ENCODE measurements around the gene VPS52. TPM values are rescaled to one million over a fixed set of nuclear protein-coding genes. Genes with fewer than 3 reads are reported as not detected.
"Not testable (repeated sequence)": the region's sequence is repeated elsewhere in the genome, so short reads cannot be mapped to it uniquely, and the experiment has no call there.

VPS52 gene
- total RNA-seq, 2 experiments from 2014 or later: 79.1 to 84.0 TPM

- peaks cover 61% of the 10 kb centered on the region for H3K36me3 Mint-ChIP-seq (ENCODE audit: low read depth)
- no peak for DNase-seq
- no peaks in the 10 kb centered on the region for H3K9me3 Mint-ChIP-seq
- CTCF ChIA-PET: interaction anchor here (0.8 to 2.6 kb wide), 13 partner anchors 12 to 438 kb away, joined by 3 to 19 read pairs (median 5); partner anchors contain the start of genes PFDN6, RGL2, TAP2 and WDR46
- POLR2A ChIA-PET: interaction anchor here (1.3 to 1.5 kb wide), 2 partner anchors 12 to 23 kb away, joined by 8 to 11 read pairs; partner anchors contain the start of genes PFDN6, RGL2 and WDR46
- H3K27ac Mint-ChIP-seq: peak overlapping the region; percentile 91
- H3K27me3 Mint-ChIP-seq: no peaks in the 10 kb centered on the region
- H3K4me3 Mint-ChIP-seq: peak overlapping the region; percentile 95
- peaks cover 69% of the 10 kb centered on the region for H3K4me1 Mint-ChIP-seq
Measured at GRCh38 chr6:33276581-33276863, 4.8 kb upstream of the VPS52 start.

DNA sequence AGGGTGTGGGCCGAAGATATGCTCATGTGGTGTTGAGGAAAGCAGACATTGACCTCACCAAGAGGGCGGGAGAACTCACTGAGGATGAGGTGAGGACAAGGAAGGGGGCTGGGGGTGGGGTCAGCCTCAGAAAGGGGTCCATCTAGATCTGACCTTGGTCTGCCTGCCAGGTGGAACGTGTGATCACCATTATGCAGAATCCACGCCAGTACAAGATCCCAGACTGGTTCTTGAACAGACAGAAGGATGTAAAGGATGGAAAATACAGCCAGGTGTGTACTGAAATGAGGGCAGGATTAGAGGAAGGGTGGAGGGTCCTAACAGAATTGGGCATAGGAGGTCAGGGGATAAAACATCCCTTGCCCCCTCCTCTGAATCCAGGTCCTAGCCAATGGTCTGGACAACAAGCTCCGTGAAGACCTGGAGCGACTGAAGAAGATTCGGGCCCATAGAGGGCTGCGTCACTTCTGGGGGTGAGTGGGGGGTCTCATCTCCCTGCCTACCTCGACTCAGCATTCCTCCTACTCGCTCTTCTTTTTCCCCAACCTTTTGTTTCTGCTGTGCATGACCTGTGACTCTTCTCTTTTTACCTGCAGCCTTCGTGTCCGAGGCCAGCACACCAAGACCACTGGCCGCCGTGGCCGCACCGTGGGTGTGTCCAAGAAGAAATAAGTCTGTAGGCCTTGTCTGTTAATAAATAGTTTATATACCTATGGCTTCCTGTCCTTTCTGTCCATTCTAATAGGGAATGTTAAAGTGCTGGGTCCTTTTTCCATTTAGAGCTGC lies 4.3 kb upstream of the VPS52 start:
- H3K9me3 Mint-ChIP-seq, DNase-seq, H3K27me3 Mint-ChIP-seq: not testable (repeated sequence)
- Mint-ChIP-seq H3K27ac (peak overlapping the region; percentile 91), H3K4me1 (peaks cover 69% of the 10 kb centered on the region), H3K36me3 (ENCODE audit: low read depth) (peaks cover 57% of the 10 kb centered on the region), H3K4me3 (peak overlapping the region; percentile 95)
- CTCF ChIA-PET: interaction anchor here (0.6 to 2.5 kb wide), 10 partner anchors 15 to 95 kb away, joined by 3 to 18 read pairs (median 4); no protein-coding TSS in a partner anchor
- POLR2A ChIA-PET: interaction anchor here (1.5 kb wide), 1 partner anchor 23 kb away, joined by 8 read pairs; the partner anchor contains the start of gene RGL2

DNA sequence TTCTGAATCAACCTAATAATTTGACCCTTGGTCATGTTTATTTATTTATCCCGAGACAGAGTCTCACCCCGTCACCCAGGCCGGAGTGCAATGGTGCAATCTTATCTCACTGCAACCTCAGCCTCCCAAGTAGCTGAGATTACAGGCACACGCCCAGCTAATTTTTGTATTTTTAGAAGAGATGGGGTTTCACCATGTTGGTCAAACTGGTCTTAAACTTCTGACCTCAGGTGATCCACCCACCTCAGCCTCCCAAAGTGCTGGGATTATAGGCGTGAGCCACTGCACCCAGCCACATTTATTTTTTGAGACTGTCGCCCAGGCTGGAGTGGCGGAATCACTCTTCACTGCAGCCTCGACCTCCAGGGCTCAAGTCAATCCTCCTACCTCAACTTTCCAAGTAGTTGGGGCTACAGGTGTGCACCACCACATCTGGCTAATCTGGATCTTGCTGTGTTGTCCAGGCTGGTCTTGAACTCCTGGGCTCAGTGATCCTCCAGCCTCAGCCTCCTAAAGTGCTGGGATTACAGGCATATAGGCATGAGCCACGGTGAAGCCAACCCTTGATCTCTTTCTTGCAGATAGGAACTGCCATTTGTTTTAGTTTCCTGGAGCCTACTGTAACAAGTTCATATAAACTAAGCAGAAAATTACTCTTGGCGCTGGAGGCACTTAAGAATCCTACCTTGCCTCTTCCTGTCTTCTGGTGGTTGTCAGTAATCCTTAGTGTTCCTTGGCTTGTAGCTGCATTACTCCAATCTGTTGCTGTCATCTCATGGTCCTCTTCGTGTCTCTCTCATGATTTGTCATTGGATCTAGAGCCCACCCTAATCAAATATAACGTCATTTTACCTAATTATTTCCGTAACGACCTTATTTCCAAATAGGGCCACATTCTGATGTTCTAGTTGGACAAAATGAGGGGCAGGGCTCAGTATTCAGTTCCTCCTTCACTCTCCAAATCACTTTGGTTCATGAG lies 2.5 kb upstream of the VPS52 start:
- H3K27ac Mint-ChIP-seq: peak overlapping the region; percentile 77
- ChIA-PET POLR2A (no interaction called here), CTCF (interaction anchor here (1.2 to 1.3 kb wide), 2 partner anchors 15 to 25 kb away, joined by 3 read pairs; partner anchors contain the start of genes PFDN6 and WDR46)
- no peak for DNase-seq
- no peaks in the 10 kb centered on the region for H3K9me3 Mint-ChIP-seq
- no peaks in the 10 kb centered on the region for H3K27me3 Mint-ChIP-seq
- peak overlapping the region; percentile 95 for H3K4me3 Mint-ChIP-seq
- peaks cover 73% of the 10 kb centered on the region for H3K4me1 Mint-ChIP-seq
- H3K36me3 Mint-ChIP-seq (ENCODE audit: low read depth): peaks cover 55% of the 10 kb centered on the region

DNA sequence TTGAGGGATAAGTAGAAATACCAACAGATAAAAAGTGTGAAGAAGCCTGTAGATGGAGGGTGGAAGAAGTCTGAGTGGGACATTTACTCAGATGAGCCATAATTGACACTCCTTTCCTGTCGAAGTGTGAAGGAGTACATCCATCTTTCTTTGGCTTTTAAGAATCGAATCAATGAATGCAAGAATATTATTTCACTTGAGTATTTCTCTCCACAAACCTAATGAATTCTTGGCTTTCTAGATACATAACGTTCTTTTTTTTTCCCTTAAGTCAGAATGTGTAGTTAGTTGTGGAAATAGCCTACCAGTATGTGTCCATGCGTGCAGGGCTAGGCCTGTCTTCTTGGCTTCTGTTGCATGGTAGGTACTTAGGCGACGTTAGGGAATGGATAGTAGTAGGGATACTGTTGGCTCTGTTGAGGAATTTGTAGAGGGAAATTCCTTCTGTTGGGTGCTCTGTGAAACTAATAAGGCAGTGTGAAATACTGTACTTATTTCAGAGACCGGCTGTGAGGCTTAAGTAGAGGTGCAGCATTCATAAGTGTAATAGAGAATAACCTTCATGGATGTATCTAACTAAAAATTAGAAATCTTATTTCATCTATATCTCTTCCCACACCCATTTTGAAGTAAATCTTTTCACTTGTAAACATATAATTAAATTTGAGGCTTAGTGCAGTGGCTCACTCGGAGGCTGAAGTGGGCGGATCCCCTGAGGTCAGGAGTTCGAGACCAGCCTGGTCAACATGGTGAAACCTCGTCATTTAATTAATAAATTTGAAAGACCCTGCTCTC lies 1.6 kb upstream of the VPS52 start:
- CTCF ChIA-PET: interaction anchor here (1.2 to 1.7 kb wide), 2 partner anchors 16 to 22 kb away, joined by 3 to 6 read pairs; partner anchors contain the start of genes PFDN6 and WDR46
- DNase-seq: no peak

DNA sequence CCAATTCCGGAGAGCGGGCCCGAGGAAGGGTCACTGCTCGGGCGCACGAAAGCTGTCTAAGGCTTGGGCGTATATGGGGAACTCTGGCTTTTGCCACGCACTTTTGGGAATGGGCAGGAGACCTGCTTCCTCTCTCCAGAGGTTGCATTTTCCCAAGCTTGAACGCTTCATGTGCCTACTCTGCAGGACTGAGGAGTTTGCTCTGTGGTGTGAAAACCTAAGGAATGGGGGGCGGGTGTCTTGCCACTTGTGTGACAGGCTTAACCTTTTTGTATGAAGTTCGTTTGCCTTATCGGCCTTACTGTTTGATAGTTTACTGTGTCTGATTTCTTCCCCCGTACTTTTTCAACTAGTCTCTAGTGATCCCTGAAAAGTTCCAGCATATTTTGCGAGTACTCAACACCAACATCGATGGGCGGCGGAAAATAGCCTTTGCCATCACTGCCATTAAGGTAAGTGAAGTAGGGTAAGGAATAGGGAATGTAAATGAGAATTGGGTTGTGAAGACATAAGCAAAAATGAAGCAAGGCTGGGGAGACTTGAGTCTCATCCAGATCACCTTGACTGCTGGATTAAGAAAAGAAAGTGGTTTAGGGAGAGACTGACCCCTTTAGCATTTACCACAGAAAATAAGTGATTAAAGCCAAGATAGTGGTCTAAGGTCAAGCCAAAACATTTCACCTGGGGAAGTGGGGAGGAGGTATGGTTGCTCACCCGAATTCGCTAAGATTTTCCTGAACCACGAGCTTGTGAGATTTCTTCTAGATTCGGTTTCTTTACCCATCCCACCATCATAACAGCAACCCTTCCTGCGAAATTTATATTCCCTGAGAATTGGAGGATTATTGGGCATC lies 826 bp upstream of the VPS52 start:
- Mint-ChIP-seq H3K4me3 (peak overlapping the region; percentile 95), H3K4me1 (peaks cover 62% of the 10 kb centered on the region), H3K9me3 (no peaks in the 10 kb centered on the region), H3K27me3 (no peaks in the 10 kb centered on the region), H3K27ac (peak overlapping the region; percentile 98), H3K36me3 (ENCODE audit: low read depth) (peaks cover 68% of the 10 kb centered on the region)
- ChIA-PET POLR2A (interaction anchor here (1.2 to 1.8 kb wide), 2 partner anchors 23 to 27 kb away, joined by 7 to 11 read pairs; partner anchors contain the start of gene RGL2), CTCF (interaction anchor here (0.6 to 2.5 kb wide), 7 partner anchors 10 to 1151 kb away, joined by 3 to 13 read pairs (median 5); partner anchors contain the start of genes PFDN6 and WDR46)
- DNase-seq: no peak

More for the DNA sequence above, 1.6 kb upstream of the VPS52 start:
- POLR2A ChIA-PET: no interaction called here
- peak overlapping the region; percentile 95 for H3K4me3 Mint-ChIP-seq
- H3K4me1 Mint-ChIP-seq: peaks cover 68% of the 10 kb centered on the region
- no peaks in the 10 kb centered on the region for H3K9me3 Mint-ChIP-seq
- H3K36me3 Mint-ChIP-seq (ENCODE audit: low read depth): peaks cover 62% of the 10 kb centered on the region
- peak overlapping the region; percentile 98 for H3K27ac Mint-ChIP-seq
- H3K27me3 Mint-ChIP-seq: no peaks in the 10 kb centered on the region

DNA sequence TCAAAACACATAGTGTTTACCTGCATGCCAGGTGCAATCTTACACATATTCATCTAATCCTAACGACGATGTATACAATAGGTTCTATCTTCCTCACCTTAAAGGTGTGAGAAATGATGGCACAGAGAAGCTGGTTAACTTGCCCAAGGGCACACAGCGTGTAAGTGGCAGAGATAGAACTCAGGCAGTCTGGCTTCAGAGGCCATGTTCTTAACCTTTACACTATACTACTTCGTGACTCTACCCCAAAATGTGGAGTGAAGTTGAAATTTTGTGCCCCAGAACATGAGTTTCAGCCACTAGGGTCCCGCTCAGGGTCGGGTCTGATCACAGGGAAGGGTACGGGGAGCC lies 584 bp downstream of the VPS52 start:
- peaks cover 64% of the 10 kb centered on the region for H3K36me3 Mint-ChIP-seq (ENCODE audit: low read depth)
- H3K27ac Mint-ChIP-seq: peak overlapping the region; percentile 98
- ChIA-PET CTCF (interaction anchor here (0.6 to 3.6 kb wide), 4 partner anchors 10 to 68 kb away, joined by 4 to 13 read pairs (median 9); partner anchors contain the start of genes PFDN6 and WDR46), POLR2A (interaction anchor here (1.2 to 1.8 kb wide), 3 partner anchors 22 to 300 kb away, joined by 7 to 11 read pairs (median 11); partner anchors contain the start of gene RGL2)
- peaks cover 55% of the 10 kb centered on the region for H3K4me1 Mint-ChIP-seq
- H3K9me3 Mint-ChIP-seq: no peaks in the 10 kb centered on the region
- H3K27me3 Mint-ChIP-seq: no peaks in the 10 kb centered on the region
- H3K4me3 Mint-ChIP-seq: peak overlapping the region; percentile 95
- DNase-seq: no peak

- ChIA-PET POLR2A (interaction anchor here (0.6 kb wide), 1 partner anchor 127 kb away, joined by 3 read pairs; no protein-coding TSS in a partner anchor), CTCF (interaction anchor here (4.6 kb wide), 1 partner anchor 15 kb away, joined by 24 read pairs; no protein-coding TSS in a partner anchor)
- Mint-ChIP-seq H3K27ac (no peak overlapping the region), H3K4me3 (no peak overlapping the region), H3K4me1 (peaks cover 9% of the 10 kb centered on the region), H3K9me3 (no peaks in the 10 kb centered on the region), H3K27me3 (no peaks in the 10 kb centered on the region), H3K36me3 (ENCODE audit: low read depth) (peaks cover 59% of the 10 kb centered on the region)
- DNase-seq: no peak
Measured at GRCh38 chr6:33264015-33264414, 7.7 kb downstream of the VPS52 start.

DNA sequence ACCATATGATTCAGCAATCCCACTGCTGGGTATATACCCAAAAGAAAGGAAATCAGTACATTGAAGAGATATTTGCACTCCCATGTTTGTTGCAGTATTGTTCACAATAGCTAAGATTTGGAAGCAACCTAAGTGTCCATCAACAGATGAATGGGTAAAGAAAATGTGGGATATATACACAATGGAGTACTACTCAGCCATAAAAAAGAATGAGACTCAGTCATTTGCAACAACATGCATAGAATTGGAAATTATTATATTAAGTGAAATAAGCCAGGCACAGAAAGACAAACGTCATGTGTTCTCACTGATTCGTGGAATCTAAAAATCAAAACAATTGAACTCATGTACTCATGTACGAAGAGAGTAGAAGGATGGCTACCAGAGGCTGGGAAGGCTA lies 9.2 kb downstream of the VPS52 start:
- DNase-seq, POLR2A ChIA-PET, H3K27ac Mint-ChIP-seq, H3K4me3 Mint-ChIP-seq, H3K4me1 Mint-ChIP-seq, H3K9me3 Mint-ChIP-seq, H3K27me3 Mint-ChIP-seq: not testable (repeated sequence)
- H3K36me3 Mint-ChIP-seq (ENCODE audit: low read depth): peaks cover 53% of the 10 kb centered on the region
- CTCF ChIA-PET: interaction anchor here (1.2 to 4.6 kb wide), 2 partner anchors 9 to 13 kb away, joined by 3 to 24 read pairs; partner anchors contain the start of genes RPS18 and VPS52

GRCh38 chr6:33259032-33259431 lies 12.6 kb downstream of the VPS52 start:
- H3K27me3 Mint-ChIP-seq: no peaks in the 10 kb centered on the region

DNA sequence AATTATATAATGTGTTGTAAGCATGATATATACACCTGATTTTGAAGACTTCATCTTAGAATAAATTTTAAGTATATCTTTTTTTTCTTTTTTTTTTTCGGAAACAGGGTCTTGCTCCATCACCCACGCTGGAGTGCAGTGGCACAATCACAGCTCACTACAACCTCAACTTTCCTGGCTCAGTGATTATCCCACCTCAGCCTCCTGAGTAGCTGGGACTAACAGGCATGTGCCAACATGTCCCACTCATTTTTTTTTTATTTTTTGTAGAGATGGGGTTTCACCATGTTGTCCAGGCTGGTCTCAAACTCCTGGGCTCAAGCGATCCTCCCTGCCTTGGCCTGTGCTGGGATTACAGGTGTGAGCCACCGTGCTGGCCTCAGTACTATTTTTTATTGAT lies 17.1 kb downstream of the VPS52 start:
- peaks cover 25% of the 10 kb centered on the region for H3K4me1 Mint-ChIP-seq
- H3K9me3 Mint-ChIP-seq: no peaks in the 10 kb centered on the region
- H3K36me3 Mint-ChIP-seq (ENCODE audit: low read depth): peaks cover 39% of the 10 kb centered on the region
- no peak for DNase-seq
- no peak overlapping the region for H3K27ac Mint-ChIP-seq
- ChIA-PET POLR2A (no interaction called here), CTCF (interaction anchor here (0.5 to 0.9 kb wide), 3 partner anchors 14 to 181 kb away, joined by 3 to 4 read pairs (median 3); partner anchors contain the start of gene HLA-DPA1)
- H3K27me3 Mint-ChIP-seq: no peaks in the 10 kb centered on the region
- H3K4me3 Mint-ChIP-seq: no peak overlapping the region

More at GRCh38 chr6:33259032-33259431, 12.6 kb downstream of the VPS52 start:
- H3K9me3 Mint-ChIP-seq: no peaks in the 10 kb centered on the region
- H3K36me3 Mint-ChIP-seq (ENCODE audit: low read depth): peaks cover 41% of the 10 kb centered on the region
- no peak overlapping the region for H3K27ac Mint-ChIP-seq
- no peak overlapping the region for H3K4me3 Mint-ChIP-seq
- CTCF ChIA-PET: interaction anchor here (0.6 kb wide), 1 partner anchor 480 kb away, joined by 5 read pairs; no protein-coding TSS in a partner anchor
- no peak for DNase-seq
- peaks cover 3% of the 10 kb centered on the region for H3K4me1 Mint-ChIP-seq
- POLR2A ChIA-PET: no interaction called here

DNA sequence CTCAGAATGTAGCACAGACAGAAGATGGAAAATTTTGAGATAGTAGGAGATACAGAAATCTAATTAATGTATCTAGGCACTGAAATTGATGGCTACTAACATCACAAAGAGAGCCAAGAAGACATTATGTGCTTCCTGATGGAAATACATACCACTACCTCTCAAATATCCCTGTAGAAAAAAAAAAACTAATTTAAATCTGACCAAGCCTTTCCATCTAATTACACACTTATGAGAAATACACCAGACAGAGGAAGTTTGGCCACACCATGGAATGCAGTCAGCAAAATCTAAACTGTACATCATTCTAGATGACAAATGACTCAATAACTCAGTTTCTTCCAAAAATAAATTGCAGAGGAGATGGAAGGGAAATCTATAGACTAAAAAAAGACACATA lies 18.9 kb downstream of the VPS52 start:
- no peak overlapping the region for H3K27ac Mint-ChIP-seq
- H3K9me3 Mint-ChIP-seq: no peaks in the 10 kb centered on the region
- peaks cover 39% of the 10 kb centered on the region for H3K4me1 Mint-ChIP-seq
- no peaks in the 10 kb centered on the region for H3K27me3 Mint-ChIP-seq
- no peak for DNase-seq
- CTCF ChIA-PET: interaction anchor here (0.7 kb wide), 1 partner anchor 13 kb away, joined by 3 read pairs; no protein-coding TSS in a partner anchor
- POLR2A ChIA-PET: no interaction called here
- no peak overlapping the region for H3K4me3 Mint-ChIP-seq
- H3K36me3 Mint-ChIP-seq (ENCODE audit: low read depth): peaks cover 33% of the 10 kb centered on the region
